GM12872 (cell line): ENCODE measurements around the gene CLCN5.

ENCODE experiments used
- CTCF ChIP-seq: IDR thresholded peaks from 3 replicates; pipeline ENCODE4 v1.5.1; 2011; ENCODE audit warnings: low read depth, mild to moderate bottlenecking, low read length, moderate library complexity; ENCODE audit not compliant: insufficient read depth

The CLCN5 gene

GRCh38 chrX:50036426-50036825 is 114.0 kb downstream of the CLCN5 start:
- TF ChIP-seq CTCF, result no peak

- no peak for TF ChIP-seq CTCF
Measured at GRCh38 chrX:50045823-50046222, 123.4 kb downstream of the CLCN5 start.

- TF ChIP-seq CTCF, result no peak
Measured at GRCh38 chrX:50049228-50049627, 126.8 kb downstream of the CLCN5 start.

- no peak for TF ChIP-seq CTCF
Measured at GRCh38 chrX:50054147-50054546, 131.8 kb downstream of the CLCN5 start.

GRCh38 chrX:50066318-50066937 is 144.0 kb downstream of the CLCN5 start:
- TF ChIP-seq CTCF, result no peak

- no peak for TF ChIP-seq CTCF
Measured at GRCh38 chrX:50067435-50068284, 145.3 kb downstream of the CLCN5 start.

- no peak for TF ChIP-seq CTCF
Measured at GRCh38 chrX:50068285-50068563, 145.8 kb downstream of the CLCN5 start.
